Measurements from ENCODE around the gene PPIP5K1.

PPIP5K1 gene

GRCh38 chr15:43509660-43510199, 80.3 kb downstream of the PPIP5K1 start:
- TF ChIP-seq CTCF (conservative IDR thresholded peaks at IDR 0.05), result no peak
- H3K27ac ChIP-seq, result peak overlapping the region; percentile 83

- H3K27ac ChIP-seq, result peak overlapping the region; percentile 83
- TF ChIP-seq CTCF (conservative IDR thresholded peaks at IDR 0.05), result no peak
Observed at GRCh38 chr15:43508991-43509659, 80.9 kb downstream of the PPIP5K1 start.

GRCh38 chr15:43508421-43508820, 81.6 kb downstream of the PPIP5K1 start:
- TF ChIP-seq CTCF (conservative IDR thresholded peaks at IDR 0.05), result no peak
- H3K27ac ChIP-seq, result no peak overlapping the region

- no peak overlapping the region for H3K27ac ChIP-seq
- TF ChIP-seq CTCF (conservative IDR thresholded peaks at IDR 0.05), result no peak
Observed at GRCh38 chr15:43505738-43506137, 84.3 kb downstream of the PPIP5K1 start.

- TF ChIP-seq CTCF (conservative IDR thresholded peaks at IDR 0.05), result no peak
- H3K27ac ChIP-seq, result no peak overlapping the region
Observed at GRCh38 chr15:43499635-43500034, 90.4 kb downstream of the PPIP5K1 start.

GRCh38 chr15:43498990-43499389, 91.0 kb downstream of the PPIP5K1 start:
- H3K27ac ChIP-seq, result no peak overlapping the region
- no peak for TF ChIP-seq CTCF (conservative IDR thresholded peaks at IDR 0.05)

GRCh38 chr15:43493703-43494472, 96.1 kb downstream of the PPIP5K1 start:
- peak overlapping the region; percentile 69 for H3K27ac ChIP-seq

More at GRCh38 chr15:43493703-43494472, 96.1 kb downstream of the PPIP5K1 start:
- no peak for TF ChIP-seq CTCF (conservative IDR thresholded peaks at IDR 0.05)
